Small intestine (tissue), 7 donors: ENCODE results near the gene CD8B2. TPM values are rescaled to one million over a fixed set of nuclear protein-coding genes. Genes with fewer than 3 reads are reported as not detected.
"Not testable (repeated sequence)": the region's sequence is repeated elsewhere in the genome, so short reads cannot be mapped to it uniquely, and the experiment has no call there.

Experiments
- DNase-seq, 2 donors: peaks; one replicate each; pipeline versions ENCODE4 v3.0.0 to v3.0.0-alpha.2; 2013
- FAIRE-seq: peaks from 2 replicates; lab custom pipeline; 2012; peaks lifted over from hg19 to GRCh38; lab: Jason Lieb, UNC
- H3K27ac ChIP-seq, 3 donors: one replicate each; pipeline ENCODE4 v1.5.1; 2013; ENCODE audit warnings: low read length in 2 of 3, mild to moderate bottlenecking in 2 of 3, control low read depth in 1 of 3, inconsistent platforms in 1 of 3, low read depth in 1 of 3, moderate library complexity in 1 of 3
- H3K27me3 ChIP-seq, 3 donors: one replicate each; pipeline ENCODE4 v1.6.1; 2013; ENCODE audit warnings: low read length in 3 of 3, inconsistent platforms in 1 of 3; ENCODE audit not compliant: control insufficient read depth in 3 of 3, insufficient read depth in 3 of 3
- H3K36me3 ChIP-seq, 3 donors: one replicate each; pipeline ENCODE4 v1.6.1; 2013; ENCODE audit warnings: low read length in 3 of 3, inconsistent platforms in 1 of 3, low read depth in 1 of 3, mild to moderate bottlenecking in 1 of 3, moderate library complexity in 1 of 3; ENCODE audit not compliant: control insufficient read depth in 3 of 3, insufficient read depth in 2 of 3
- H3K4me1 ChIP-seq, 3 donors: one replicate each; pipeline ENCODE4 v1.6.1; 2013; ENCODE audit warnings: low read length in 2 of 3, inconsistent platforms in 1 of 3, low read depth in 1 of 3, mild to moderate bottlenecking in 1 of 3, moderate library complexity in 1 of 3; ENCODE audit not compliant: control insufficient read depth in 3 of 3, insufficient read depth in 2 of 3
- H3K4me3 ChIP-seq, 3 donors: one replicate each; pipeline ENCODE4 v1.5.1; 2013; ENCODE audit warnings: low read length in 3 of 3, control low read depth in 1 of 3, inconsistent platforms in 1 of 3, low read depth in 1 of 3, mild to moderate bottlenecking in 1 of 3, moderate library complexity in 1 of 3
- H3K9me3 ChIP-seq, 2 donors: one replicate each; pipeline ENCODE4 v1.6.1; 2013; ENCODE audit warnings: low read depth in 1 of 2, low read length in 1 of 2; ENCODE audit not compliant: control insufficient read depth in 2 of 2, insufficient read depth in 1 of 2
- WGBS, 3 donors: extraction: QIAGEN DNeasy Blood & Tissue Kit; methylation state at CpG; one replicate each; pipeline ENCODE4 v1.1.7; 2013; 5-methylcytosine and 5-hydroxymethylcytosine counted together
- polyA plus RNA-seq, 4 donors: library from polyadenylated mRNA; stranded (reverse) in 3 of 4; unstranded in 1 of 4; fragments of 200-250 nt in 3 of 4; fragments of 120-200 nt in 1 of 4; gene quantifications; one replicate each; pipeline versions ENCODE4 v1.2.1 to v1.2.3, GENCODE V29; 2013
- donor health status: healthy with polysubstance abuse.
- donor health status: control.
- donor health status: control.
- donor health status: Bipolar disorder and iron deficiency.
- donor health status: healthy.

The CD8B2 gene
- polyA plus RNA-seq, 4 donors = 0.45 to 1.9 TPM; not detected in 2

- H3K4me1 ChIP-seq, H3K27me3 ChIP-seq, H3K27ac ChIP-seq, FAIRE-seq, H3K36me3 ChIP-seq, DNase-seq, H3K9me3 ChIP-seq, H3K4me3 ChIP-seq: not testable (repeated sequence)
- WGBS, 3 donors = 70 to 80% (median 79%) methylated on average over 5 to 8 of the region's 11 CpGs
These were observed 21.7 kb downstream of the CD8B2 start for GRCh38 chr2:106508660-106509373.

DNA sequence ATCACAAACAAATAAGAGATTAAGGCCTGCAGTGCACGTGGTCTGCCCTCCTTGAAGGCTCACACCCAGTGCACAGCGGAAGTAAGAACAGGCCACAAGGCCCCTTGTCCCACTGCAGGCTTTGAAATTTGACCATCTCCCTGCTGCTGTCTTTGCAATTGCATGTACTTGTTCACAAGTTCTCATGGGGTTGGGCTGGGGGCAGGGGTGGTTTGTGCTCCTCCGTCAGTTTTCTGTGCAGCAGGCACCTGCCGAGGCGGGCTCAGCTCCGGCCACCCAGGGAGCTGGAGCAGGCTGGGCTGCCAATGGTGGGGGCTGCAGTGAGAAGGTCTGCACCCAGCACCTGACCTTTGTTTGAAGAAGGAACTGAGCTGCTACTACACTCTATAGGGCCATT lies 22.2 kb downstream of the CD8B2 start:
- H3K36me3 ChIP-seq, H3K27ac ChIP-seq, H3K9me3 ChIP-seq, H3K4me3 ChIP-seq, FAIRE-seq, H3K27me3 ChIP-seq, DNase-seq, H3K4me1 ChIP-seq: not testable (repeated sequence)
- 81 to 91% (median 89%) methylated on average over 2 to 6 of the region's 6 CpGs for WGBS, 3 donors

DNA sequence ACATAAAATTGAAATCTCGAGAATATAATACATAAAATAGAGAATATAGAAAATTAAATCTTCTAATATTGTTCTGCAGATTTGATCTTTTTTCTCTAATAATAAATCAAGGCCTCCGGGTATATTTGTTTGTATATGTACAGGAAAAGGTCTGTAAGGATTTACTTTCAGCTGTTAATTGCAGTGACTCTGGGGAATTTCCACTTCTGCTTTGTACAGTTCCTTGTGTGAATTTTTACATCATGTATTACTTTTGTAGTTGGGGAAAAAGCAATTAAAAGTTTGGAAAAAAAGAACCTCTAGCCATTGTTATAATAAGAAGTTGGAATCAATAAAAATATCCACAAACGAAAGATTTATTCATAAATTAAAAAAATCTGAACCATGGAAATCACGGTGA lies 23.6 kb downstream of the CD8B2 start:
- H3K27ac ChIP-seq, H3K4me3 ChIP-seq, DNase-seq, H3K36me3 ChIP-seq, H3K27me3 ChIP-seq, H3K4me1 ChIP-seq, H3K9me3 ChIP-seq: not testable (repeated sequence)
- WGBS, 3 donors = 73 to 79% (median 75%) methylated on average over 4 of the region's 4 CpGs
- peak; percentile 44 for FAIRE-seq

DNA sequence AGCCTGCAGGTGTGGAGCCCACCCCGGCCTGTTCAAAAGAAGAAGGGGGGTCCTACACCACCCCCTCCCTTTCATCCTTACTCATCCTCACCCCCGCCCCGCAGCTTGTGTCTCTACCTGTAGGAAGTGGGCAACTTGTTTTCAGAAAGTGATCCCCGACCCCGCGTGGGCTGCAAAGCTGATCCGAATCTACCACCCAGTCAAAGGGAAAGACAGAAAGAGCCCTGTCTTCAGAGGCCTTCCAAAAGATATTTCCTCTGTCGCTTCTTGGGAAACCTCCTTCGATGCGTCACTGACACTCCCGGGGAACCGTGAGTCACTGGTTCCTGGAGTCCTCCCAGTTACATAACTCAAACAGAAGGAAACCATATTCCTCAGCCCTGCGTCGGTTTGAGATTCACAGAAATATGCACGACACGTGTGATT lies 24.3 kb downstream of the CD8B2 start:
- not testable (repeated sequence) for H3K27me3 ChIP-seq, H3K4me1 ChIP-seq, H3K9me3 ChIP-seq, H3K27ac ChIP-seq, FAIRE-seq, H3K36me3 ChIP-seq, H3K4me3 ChIP-seq
- peak in 1 of 2 donors; percentile 58 for DNase-seq
- 43 to 63% (median 59%) methylated on average over 8 to 12 of the region's 16 CpGs for WGBS, 3 donors

DNA sequence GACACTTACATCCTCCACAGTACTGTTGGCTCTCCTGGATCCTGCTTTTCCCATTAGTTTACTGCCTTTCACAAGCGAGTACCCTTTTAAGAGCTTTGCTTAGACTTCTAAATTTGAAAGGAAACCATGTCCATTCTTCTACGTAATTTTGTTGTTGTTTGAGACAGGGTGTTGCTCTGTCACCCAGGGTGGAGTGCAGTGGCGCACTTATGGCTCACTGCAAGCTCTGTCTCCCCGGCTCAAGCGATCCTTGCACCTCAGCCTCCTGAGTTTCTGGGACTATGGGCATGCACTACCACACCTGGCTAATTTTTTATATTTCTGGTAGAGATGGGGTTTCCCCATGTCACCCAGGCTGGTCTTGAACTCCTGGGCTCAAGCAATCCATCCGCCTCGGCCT lies 24.8 kb downstream of the CD8B2 start:
- FAIRE-seq = not testable (repeated sequence)

GRCh38 chr2:106513391-106513790 lies 26.2 kb downstream of the CD8B2 start:
- H3K9me3 ChIP-seq, H3K4me3 ChIP-seq, H3K27ac ChIP-seq, H3K36me3 ChIP-seq, H3K4me1 ChIP-seq, DNase-seq, H3K27me3 ChIP-seq, FAIRE-seq: not testable (repeated sequence)
- WGBS, 3 donors = 77 to 97% (median 86%) methylated on average over 2 to 3 of the region's 5 CpGs

More for the DNA sequence above, 24.8 kb downstream of the CD8B2 start:
- peak overlapping the region in 1 of 3 donors; percentile 54 for H3K27ac ChIP-seq
- not testable (repeated sequence) for H3K4me1 ChIP-seq, H3K4me3 ChIP-seq, H3K36me3 ChIP-seq, H3K27me3 ChIP-seq, H3K9me3 ChIP-seq, DNase-seq
- 79 to 89% (median 84%) methylated on average over 7 of the region's 7 CpGs for WGBS, 3 donors

DNA sequence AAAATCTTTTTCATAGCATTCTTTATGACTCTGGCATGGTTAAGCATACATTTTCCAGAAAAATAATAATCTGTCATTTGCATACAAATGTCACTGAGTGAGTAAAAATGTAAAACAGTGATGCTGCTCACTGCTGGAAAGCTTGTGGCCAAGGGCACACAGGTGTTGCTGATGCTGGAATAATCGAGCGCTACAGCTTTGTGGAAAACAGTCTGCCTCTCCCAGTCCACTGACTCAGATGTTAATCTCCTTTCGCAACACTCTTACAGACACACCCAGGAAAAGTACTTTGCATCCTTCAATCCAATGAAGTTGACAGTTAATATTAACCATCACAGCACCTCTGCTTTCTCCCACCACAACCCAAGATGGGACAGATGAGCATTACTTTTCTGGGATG lies 27.7 kb downstream of the CD8B2 start:
- WGBS, 3 donors = 23 to 62% (median 47%) methylated on average over 3 of the region's 3 CpGs
- DNase-seq = peak; percentile 46 to 60
- not testable (repeated sequence) for FAIRE-seq

GRCh38 chr2:106516436-106516835 lies 29.3 kb downstream of the CD8B2 start:
- H3K27me3 ChIP-seq = no peaks in the 10 kb centered on the region
- H3K27ac ChIP-seq = no peak overlapping the region
- 74 to 81% (median 79%) methylated on average over 4 of the region's 4 CpGs for WGBS, 3 donors
- no peaks in the 10 kb centered on the region for H3K9me3 ChIP-seq
- H3K36me3 ChIP-seq = no peaks in the 10 kb centered on the region
- H3K4me1 ChIP-seq = no peaks in the 10 kb centered on the region
- FAIRE-seq (no peak), DNase-seq (no peak)
- H3K4me3 ChIP-seq = no peak overlapping the region

More for the DNA sequence above, 27.7 kb downstream of the CD8B2 start:
- H3K4me1 ChIP-seq, H3K36me3 ChIP-seq, H3K27me3 ChIP-seq, H3K27ac ChIP-seq, H3K4me3 ChIP-seq, H3K9me3 ChIP-seq: not testable (repeated sequence)

GRCh38 chr2:106516864-106517263 lies 29.7 kb downstream of the CD8B2 start:
- Histone ChIP-seq H3K4me3 (no peak overlapping the region), H3K27ac (no peak overlapping the region), H3K9me3 (no peaks in the 10 kb centered on the region), H3K4me1 (no peaks in the 10 kb centered on the region), H3K36me3 (no peaks in the 10 kb centered on the region), H3K27me3 (no peaks in the 10 kb centered on the region)
- FAIRE-seq = peak; percentile 73
- DNase-seq = no peak
- WGBS, 3 donors = 93 to 95% (median 94%) methylated on average over 1 of the region's 1 CpG
